Endothelial cell of umbilical vein (primary cell): ENCODE measurements around the gene DNAJC6.

ENCODE experiments used
- CTCF ChIP-seq, 2 donors: IDR thresholded peaks; 1 replicate in 1 of 2; 2 replicates in 1 of 2; pipeline ENCODE4 v1.5.1; 2011; ENCODE audit warnings: low read length in 2 of 2, mild to moderate bottlenecking in 2 of 2, moderate library complexity in 2 of 2, control low read depth in 1 of 2, inconsistent platforms in 1 of 2, low read depth in 1 of 2; ENCODE audit not compliant: insufficient read depth in 1 of 2; ENCODE audit errors: extremely low read depth in 1 of 2
- EZH2 ChIP-seq: IDR thresholded peaks from 2 replicates; pipeline ENCODE4 v1.6.1; 2012; ENCODE audit warnings: borderline replicate concordance, low read depth, mild to moderate bottlenecking, moderate library complexity, low read length, inconsistent platforms; ENCODE audit not compliant: severe bottlenecking
- GATA2 ChIP-seq: IDR thresholded peaks from 2 replicates; pipeline ENCODE4 v1.7.0; 2011; ENCODE audit warnings: low read depth, mild to moderate bottlenecking, moderate library complexity, mixed read lengths, low read length; ENCODE audit not compliant: insufficient read length, insufficient read depth
- MAX ChIP-seq: IDR thresholded peaks from 2 replicates; pipeline ENCODE4 v1.6.1; 2011; ENCODE audit not compliant: insufficient read depth, insufficient read length
- POLR2A ChIP-seq: IDR thresholded peaks from 2 replicates; pipeline ENCODE4 v1.6.1; 2012; ENCODE audit warnings: low read depth, mild to moderate bottlenecking, control low read depth, low read length

DNA sequence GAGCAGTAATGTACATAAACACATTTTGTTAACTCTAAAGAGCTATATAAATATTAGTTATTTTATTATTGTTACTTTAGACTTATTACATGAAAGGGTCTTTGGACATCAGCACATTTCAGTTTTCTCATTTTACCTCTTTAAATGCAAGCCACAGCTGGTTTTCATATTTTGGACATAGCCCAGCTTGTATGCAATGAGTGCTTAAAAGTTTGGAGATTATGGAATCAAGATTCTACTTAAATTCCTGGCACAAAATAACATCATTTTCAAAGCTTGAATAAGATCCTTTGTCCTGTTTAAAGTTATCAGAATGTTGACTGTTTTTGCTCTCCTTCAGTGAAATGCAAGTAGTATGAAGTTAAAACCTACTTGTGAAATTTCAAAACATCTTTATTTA is 95.6 kb downstream of the DNAJC6 start:
- TF ChIP-seq EZH2 (no peak), GATA2 (no peak), CTCF (IDR thresholded peaks at IDR 0.05; ENCODE audit: extremely low read depth in 1 of 2, insufficient read depth in 1 of 2, low read depth in 1 of 2, low read length in 2 of 2) (no peak), POLR2A (no peak), MAX (no peak)
